Adrenal gland (tissue), 12 donors: ENCODE measurements around the gene GNB1L. TPM values are rescaled to one million over a fixed set of nuclear protein-coding genes. Genes with fewer than 3 reads are reported as not detected.

ENCODE experiments used
- DNase-seq, 7 donors: peaks; one replicate each; pipeline ENCODE4 v3.0.0-alpha.2; 2019 to 2020
- H3K27ac ChIP-seq, 5 donors: fragments of 200-600 bp; sonication (generic) in 4 of 5; 1 replicate in 3 of 5; 2 replicates in 2 of 5; pipeline versions ENCODE4 v1.5.1 to v1.8.0; 2016 to 2020; ENCODE audit warnings: mild to moderate bottlenecking in 1 of 5
- H3K27me3 ChIP-seq: fragments of 200-600 bp; 2 replicates; pipeline ENCODE4 v1.8.0; 2021
- H3K36me3 ChIP-seq, 2 donors: fragments of 200-600 bp; replicated peaks in 1 of 2; 1 replicate in 1 of 2; 2 replicates in 1 of 2; pipeline versions ENCODE4 v1.5.1 to v1.8.0; 2018 to 2022
- H3K4me1 ChIP-seq, 2 donors: fragments of 200-600 bp; replicated peaks in 1 of 2; 1 replicate in 1 of 2; 2 replicates in 1 of 2; pipeline versions ENCODE4 v1.5.1 to v1.8.0; 2018 to 2021
- H3K4me3 ChIP-seq, 4 donors: fragments of 200-600 bp; sonication (generic) in 3 of 4; one replicate each; pipeline ENCODE4 v1.5.1; 2016 to 2018
- H3K9me3 ChIP-seq, 3 donors: fragments of 200-600 bp; sonication (generic) in 1 of 3; replicated peaks in 1 of 3; 1 replicate in 2 of 3; 2 replicates in 1 of 3; pipeline versions ENCODE4 v1.5.1 to v1.8.0; 2016 to 2021
- CTCF ChIP-seq, 6 experiments: fragments of 450-650 bp in 4 of 6; fragments of 200-600 bp in 2 of 6; sonication (generic) in 1 of 6; IDR thresholded peaks; 1 replicate in 5 of 6; 2 replicates in 1 of 6; pipeline versions ENCODE4 v1.5.1 to v1.8.0; 2016 to 2021; ENCODE audit warnings: antibody characterized with exemption in 6 of 6, mild to moderate bottlenecking in 2 of 6, moderate library complexity in 1 of 6
- POLR2A ChIP-seq, 2 donors: fragments of 450-650 bp; IDR thresholded peaks; one replicate each; pipeline ENCODE4 v1.6.1; 2017; ENCODE audit warnings: antibody characterized with exemption in 2 of 2, mild to moderate bottlenecking in 2 of 2, moderate library complexity in 1 of 2
- WGBS, 4 donors: extraction: QIAGEN DNeasy Blood & Tissue Kit in 2 of 4; methylation state at CpG; one replicate each; pipeline versions ENCODE4 v1.1.5 to v1.1.7; 2013 to 2017; 5-methylcytosine and 5-hydroxymethylcytosine counted together
- intact Hi-C, 2 donors: fragments of 100-400 bp; cut with DNase I; formaldehyde crosslinking; loops; one replicate each; pipeline versions ENCODE4 v1.14.1 to v1.15.0; 2022 to 2023
- polyA plus RNA-seq, 3 donors: library from polyadenylated mRNA; stranded (reverse); fragments of 200-250 nt in 2 of 3; fragments of 350-450 nt in 1 of 3; fragmentation: Illumina TruSeq in 1 of 3; extraction: RNeasy Lipid Tissue Mini Kit (QIAGEN cat#74804) in 1 of 3; gene quantifications; one replicate each; pipeline ENCODE4 v1.2.3, GENCODE V29; 2013 to 2014
- total RNA-seq, 9 donors: library from RNA; depleted of rRNA in 4 of 9; stranded (reverse); fragments of >200 nt in 4 of 9; fragments of 120-200 nt in 1 of 9; fragmentation: NEBNext Ultra II Directional in 1 of 9; extraction: Animal tissue kit (Norgen Biotek cat#: 25700) in 1 of 9; gene quantifications; one replicate each; pipeline versions ENCODE4 v1.1.0 to v1.2.4, GENCODE V29; 2013 to 2023
- donor health status: healthy with polysubstance abuse.
- donor health status: Bipolar disorder and iron deficiency.
- donor health status: DM: yes; HTN: yes; CAD: no.
- donor health status: DM: no; HTN: no; CAD: no.
- donor health status: DM: no; HTN: no; CAD: no.
- donor health status: DM: yes; HTN: yes; CAD: no.

Gene GNB1L
- total and polyA plus RNA-seq, 12 donors: 0.26 to 6.6 (median 4.2) TPM; not detected in 1

GRCh38 chr22:19900707-19901436, 46.2 kb upstream of the GNB1L start:
- H3K9me3 ChIP-seq: no peaks in the 10 kb centered on the region
- TF ChIP-seq POLR2A (IDR thresholded peaks at IDR 0.05): no peak
- TF ChIP-seq CTCF (IDR thresholded peaks at IDR 0.05): no peak
- no peak for DNase-seq
- 76 to 90% (median 82%) methylated on average over 8 to 13 of the region's 13 CpGs for WGBS, 4 donors
- no peaks in the 10 kb centered on the region for H3K4me1 ChIP-seq
- intact Hi-C loops: no loop called here
- no peaks in the 10 kb centered on the region for H3K27me3 ChIP-seq
- H3K4me3 ChIP-seq: no peak overlapping the region
- H3K36me3 ChIP-seq: peaks cover 0 to 15% of the 10 kb centered on the region in 2 donors
- no peak overlapping the region for H3K27ac ChIP-seq

GRCh38 chr22:19898831-19899567, 44.3 kb upstream of the GNB1L start:
- Histone ChIP-seq H3K27ac (no peak overlapping the region), H3K27me3 (no peaks in the 10 kb centered on the region), H3K9me3 (no peaks in the 10 kb centered on the region), H3K4me1 (no peaks in the 10 kb centered on the region), H3K36me3 (peaks cover 0 to 15% of the 10 kb centered on the region in 2 donors), H3K4me3 (no peak overlapping the region)
- intact Hi-C loops: no loop called here
- DNase-seq: no peak
- 83 to 89% (median 86%) methylated on average over 15 to 16 of the region's 16 CpGs for WGBS, 4 donors
- no peak for TF ChIP-seq POLR2A (IDR thresholded peaks at IDR 0.05)
- TF ChIP-seq CTCF (IDR thresholded peaks at IDR 0.05): no peak

- no peak for DNase-seq
- intact Hi-C loops: no loop called here
- no peaks in the 10 kb centered on the region for H3K9me3 ChIP-seq
- TF ChIP-seq POLR2A (IDR thresholded peaks at IDR 0.05) (no peak), CTCF (IDR thresholded peaks at IDR 0.05) (no peak)
- H3K27me3 ChIP-seq: no peaks in the 10 kb centered on the region
- no peaks in the 10 kb centered on the region for H3K4me1 ChIP-seq
- 88 to 97% (median 93%) methylated on average over 2 to 7 of the region's 7 CpGs for WGBS, 4 donors
- no peak overlapping the region for H3K4me3 ChIP-seq
- peaks cover 0 to 15% of the 10 kb centered on the region in 2 donors for H3K36me3 ChIP-seq
- H3K27ac ChIP-seq: no peak overlapping the region
Measured at GRCh38 chr22:19898145-19898544, 43.5 kb upstream of the GNB1L start.

GRCh38 chr22:19897726-19898125, 43.1 kb upstream of the GNB1L start:
- Histone ChIP-seq H3K27me3 (no peaks in the 10 kb centered on the region), H3K4me3 (no peak overlapping the region), H3K4me1 (no peaks in the 10 kb centered on the region), H3K36me3 (peaks cover 0 to 18% of the 10 kb centered on the region in 2 donors), H3K27ac (no peak overlapping the region), H3K9me3 (no peaks in the 10 kb centered on the region)
- 89 to 95% (median 93%) methylated on average over 9 to 16 of the region's 16 CpGs for whole genome bisulfite sequencing, 4 donors
- DNase-seq: no peak
- TF ChIP-seq POLR2A (IDR thresholded peaks at IDR 0.05) (no peak), CTCF (IDR thresholded peaks at IDR 0.05) (no peak)
- intact Hi-C loops: no loop called here
